Measurements from ENCODE around the gene IQSEC2. TPM values are rescaled to one million over a fixed set of nuclear protein-coding genes. Genes with fewer than 3 reads are reported as not detected.

Gene IQSEC2
- total and polyA plus RNA-seq, 2 of the 8 experiments (the other 6 are each of a cell fraction or from before 2014, with no cell fraction given): 6.1 to 54.9 TPM

DNA sequence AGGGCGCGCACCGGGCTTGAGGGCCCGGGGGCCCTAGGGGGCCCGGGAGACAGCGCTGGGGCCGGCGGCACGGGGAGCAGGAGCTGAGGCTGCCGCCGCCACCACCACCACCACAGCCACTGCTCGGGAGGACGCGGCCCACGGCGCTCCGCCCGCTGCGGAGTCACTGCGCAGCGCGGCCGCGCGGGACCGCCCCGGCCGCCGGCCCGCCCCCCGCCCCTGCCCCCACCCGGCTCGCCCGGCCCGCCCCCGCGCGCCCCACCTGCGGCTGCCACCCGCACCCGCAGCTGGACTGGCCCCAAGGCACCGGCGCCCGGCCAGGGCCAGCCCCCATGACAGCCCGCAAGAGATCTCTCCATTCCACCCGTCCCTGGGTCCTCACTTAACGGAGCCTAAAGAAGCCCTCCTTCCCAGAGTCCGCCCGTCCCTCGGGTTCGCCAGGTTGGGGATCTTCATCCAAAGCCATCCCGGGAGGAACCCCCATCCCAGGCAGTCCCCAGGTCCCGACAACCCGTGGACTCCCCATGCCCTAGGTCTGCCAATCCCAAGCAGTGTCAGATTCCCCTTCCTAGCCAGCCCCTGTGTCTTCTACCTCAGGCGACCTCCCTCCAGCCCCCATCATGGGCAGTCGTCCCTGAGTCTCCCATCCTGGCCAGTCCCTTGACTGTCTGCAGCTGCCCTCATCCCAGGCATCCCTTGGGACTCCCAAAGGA, 40.0 kb upstream of the IQSEC2 start:
- WGBS, 2 experiments (ENCODE audit: extremely low coverage in 1 of 2, insufficient coverage in 1 of 2, insufficient read length in 1 of 2, insufficient replicate concordance in 2 of 2, low coverage in 1 of 2, low lambda C conversion rate in 2 of 2, missing lambda C conversion rate in 1 of 2): 0% methylated on average over 2 of the region's 56 CpGs; no CpG with 5 or more reads in 1 of the 2 experiments
- no peaks in the 10 kb centered on the region for H3K79me1 ChIP-seq (ENCODE audit: low read depth, low read length)
- H3K18ac ChIP-seq (ENCODE audit: extremely low read depth, low read length): no peak overlapping the region; the same call in 1 of the 2 replicates
- CTCF ChIA-PET (ENCODE audit: partially characterized antibody): interaction anchor here (0.7 to 5.0 kb wide), 7 partner anchors 8 to 155 kb away, joined by 3 to 78 read pairs (median 6); no protein-coding TSS in a partner anchor
- H4K5ac ChIP-seq (ENCODE audit: insufficient read length, low read depth, low read length): no peak overlapping the region
- TF ChIP-seq RBBP5 (IDR thresholded peaks at IDR 0.05; ENCODE audit: borderline replicate concordance, low read depth, low read length) (no peak), MAFK (IDR thresholded peaks at IDR 0.05; ENCODE audit: low read depth, low read length) (no peak), NANOG (IDR thresholded peaks at IDR 0.05; ENCODE audit: insufficient read depth, low read depth, low read length, poor library complexity, severe bottlenecking) (no peak), SP1 (IDR thresholded peaks at IDR 0.05; ENCODE audit: low read depth, low read length) (no peak), CTBP2 (IDR thresholded peaks at IDR 0.05; ENCODE audit: borderline replicate concordance, insufficient read depth, insufficient read length, low read length) (no peak), CHD2 (IDR thresholded peaks at IDR 0.05; ENCODE audit: low read length) (no peak), KDM4A (IDR thresholded peaks at IDR 0.05; ENCODE audit: low read depth, low read length, severe bottlenecking) (peak; percentile 8)
- TF ChIP-seq, protein P1, sequence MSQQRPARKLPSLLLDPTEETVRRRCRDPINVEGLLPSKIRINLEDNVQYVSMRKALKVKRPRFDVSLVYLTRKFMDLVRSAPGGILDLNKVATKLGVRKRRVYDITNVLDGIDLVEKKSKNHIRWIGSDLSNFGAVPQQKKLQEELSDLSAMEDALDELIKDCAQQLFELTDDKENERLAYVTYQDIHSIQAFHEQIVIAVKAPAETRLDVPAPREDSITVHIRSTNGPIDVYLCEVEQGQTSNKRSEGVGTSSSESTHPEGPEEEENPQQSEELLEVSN (IDR thresholded peaks at IDR 0.05): no peak
- H2BK20ac ChIP-seq (ENCODE audit: low read length): no peak overlapping the region; the same call in 1 of the 2 replicates
- H3K23me2 ChIP-seq (ENCODE audit: low read depth, low read length): peaks cover 13% of the 10 kb centered on the region; the same call in 1 of the 2 replicates
- 0 out of 2 replicates have a peak overlapping the region, but pooled peaks have one; percentile 27 for H2BK12ac ChIP-seq (ENCODE audit: low read depth, low read length)
- no peaks in the 10 kb centered on the region for H3K36me3 ChIP-seq (ENCODE audit: control insufficient read depth in 2 of 4, insufficient read depth in 4 of 4, low read length in 3 of 4)
- H2BK120ac ChIP-seq (replicated peaks; ENCODE audit: low read depth, low read length): peak overlapping the region; percentile 64
- peaks cover 1 to 29% (median 16%) of the 10 kb centered on the region in 4 experiments; a peak in 6 of 7 replicates for H3K27me3 ChIP-seq (replicated peaks in 1 of 4; ENCODE audit: control insufficient read depth in 3 of 4, extremely low read depth in 1 of 4, insufficient read depth in 3 of 4, low read length in 3 of 4)
- no peak overlapping the region for H3K14ac ChIP-seq (ENCODE audit: insufficient read length)
- H3K4me1 ChIP-seq (replicated peaks in 1 of 4; ENCODE audit: control insufficient read depth in 3 of 4, insufficient read depth in 4 of 4, low read length in 3 of 4): peaks cover 4 to 24% (median 9%) of the 10 kb centered on the region in 4 experiments
- H3K4ac ChIP-seq (replicated peaks; ENCODE audit: insufficient read length, low read depth, low read length): no peak overlapping the region
- peaks cover 5 to 35% of the 10 kb centered on the region in 2 experiments; a peak in 3 of 4 replicates for H3K79me2 ChIP-seq (ENCODE audit: control insufficient read depth in 1 of 2, insufficient read depth in 2 of 2, low read length in 2 of 2)
- H3K4me3 ChIP-seq (ENCODE audit: extremely low read depth in 1 of 4, insufficient read depth in 2 of 4, low read depth in 3 of 4, low read length in 4 of 4): peak overlapping the region; percentile 37 to 69 (median 54)
- DNase-seq (ENCODE audit: low read depth in 1 of 2, low spot score in 2 of 2) (no peak), FAIRE-seq (peak; percentile 70)
- H3K4me2 ChIP-seq (ENCODE audit: insufficient read depth in 1 of 2, low read depth in 2 of 2, low read length in 2 of 2): peak overlapping the region; percentile 84 to 87
- no peak overlapping the region for H4K91ac ChIP-seq (replicated peaks; ENCODE audit: insufficient read length, low read length)
- no peak overlapping the region for H2AK5ac ChIP-seq (ENCODE audit: low read depth, low read length)
- H3K9me3 ChIP-seq (ENCODE audit: insufficient read depth in 2 of 2, low read depth in 1 of 2, low read length in 1 of 2): no peaks in the 10 kb centered on the region
- POLR2A ChIA-PET (ENCODE audit: partially characterized antibody): no interaction called here
- H3K27ac ChIP-seq (ENCODE audit: low read depth, low read length): no peak overlapping the region
- H2BK15ac ChIP-seq (ENCODE audit: low read length): no peak overlapping the region
- H4K8ac ChIP-seq (ENCODE audit: extremely low read depth, insufficient read depth, low read length): no peak overlapping the region
- H3K56ac ChIP-seq (replicated peaks; ENCODE audit: insufficient read length, low read depth, low read length): no peak overlapping the region
- H3K23ac ChIP-seq (ENCODE audit: insufficient read length): no peak overlapping the region
- peak overlapping the region; percentile 35; the same call in 1 of the 2 replicates for H2BK5ac ChIP-seq (ENCODE audit: low read depth, low read length)
- H3K9ac ChIP-seq (replicated peaks in 1 of 4; ENCODE audit: extremely low read depth in 1 of 4, low read depth in 3 of 4, low read length in 3 of 4): no peak overlapping the region
- no peak overlapping the region; the same call in 1 of the 2 replicates for H2AFZ ChIP-seq (ENCODE audit: low read length)
- no peaks in the 10 kb centered on the region for H4K20me1 ChIP-seq (replicated peaks in 1 of 2; ENCODE audit: control insufficient read depth in 1 of 2, insufficient read depth in 2 of 2, low read length in 2 of 2)

Measured in H1 (cell line).